ENCODE measurements around the gene PRRT1.

DNA sequence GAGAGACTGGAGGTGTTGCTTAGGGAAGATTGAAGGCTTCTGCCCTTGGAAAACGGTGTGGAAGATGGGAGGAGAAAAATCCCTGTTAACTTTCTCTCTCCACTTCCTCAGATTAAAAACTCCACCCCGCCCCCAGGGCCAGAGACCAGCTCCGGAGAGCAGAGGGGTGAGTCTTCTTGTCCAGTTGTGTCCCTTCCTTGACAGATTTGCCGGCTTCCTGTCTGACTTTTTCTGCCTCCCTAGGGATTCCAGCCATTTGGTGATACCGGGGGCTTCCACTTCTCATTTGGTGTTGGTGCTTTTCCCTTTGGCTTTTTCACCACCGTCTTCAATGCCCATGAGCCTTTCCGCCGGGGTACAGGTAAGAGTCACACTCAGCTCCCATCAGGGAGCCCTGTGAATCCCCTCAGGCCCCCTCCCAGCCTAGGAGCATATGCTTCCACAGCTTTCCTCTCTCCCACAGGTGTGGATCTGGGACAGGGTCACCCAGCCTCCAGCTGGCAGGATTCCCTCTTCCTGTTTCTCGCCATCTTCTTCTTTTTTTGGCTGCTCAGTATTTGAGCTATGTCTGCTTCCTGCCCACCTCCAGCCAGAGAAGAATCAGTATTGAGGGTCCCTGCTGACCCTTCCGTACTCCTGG, 28.1 kb upstream of the PRRT1 start:
- TF ChIP-seq, protein P1, sequence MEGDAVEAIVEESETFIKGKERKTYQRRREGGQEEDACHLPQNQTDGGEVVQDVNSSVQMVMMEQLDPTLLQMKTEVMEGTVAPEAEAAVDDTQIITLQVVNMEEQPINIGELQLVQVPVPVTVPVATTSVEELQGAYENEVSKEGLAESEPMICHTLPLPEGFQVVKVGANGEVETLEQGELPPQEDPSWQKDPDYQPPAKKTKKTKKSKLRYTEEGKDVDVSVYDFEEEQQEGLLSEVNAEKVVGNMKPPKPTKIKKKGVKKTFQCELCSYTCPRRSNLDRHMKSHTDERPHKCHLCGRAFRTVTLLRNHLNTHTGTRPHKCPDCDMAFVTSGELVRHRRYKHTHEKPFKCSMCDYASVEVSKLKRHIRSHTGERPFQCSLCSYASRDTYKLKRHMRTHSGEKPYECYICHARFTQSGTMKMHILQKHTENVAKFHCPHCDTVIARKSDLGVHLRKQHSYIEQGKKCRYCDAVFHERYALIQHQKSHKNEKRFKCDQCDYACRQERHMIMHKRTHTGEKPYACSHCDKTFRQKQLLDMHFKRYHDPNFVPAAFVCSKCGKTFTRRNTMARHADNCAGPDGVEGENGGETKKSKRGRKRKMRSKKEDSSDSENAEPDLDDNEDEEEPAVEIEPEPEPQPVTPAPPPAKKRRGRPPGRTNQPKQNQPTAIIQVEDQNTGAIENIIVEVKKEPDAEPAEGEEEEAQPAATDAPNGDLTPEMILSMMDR (IDR thresholded peaks at IDR 0.05): no peak
- TF ChIP-seq POLR2A (IDR thresholded peaks at IDR 0.05; ENCODE audit: low read length) (no peak), CEBPB (IDR thresholded peaks at IDR 0.05) (no peak), MAZ (IDR thresholded peaks at IDR 0.05; ENCODE audit: borderline replicate concordance, low read depth, low read length) (no peak), JUNB (IDR thresholded peaks at IDR 0.05) (no peak), NR3C1 (IDR thresholded peaks at IDR 0.05) (no peak), CHD2 (IDR thresholded peaks at IDR 0.05; ENCODE audit: low read length, partially characterized antibody) (no peak), HDAC2 (IDR thresholded peaks at IDR 0.05) (no peak), RARB (CRISPR knock-in tag; IDR thresholded peaks at IDR 0.05) (no peak), CHD4 (IDR thresholded peaks at IDR 0.05; ENCODE audit: borderline replicate concordance) (no peak)
- TF ChIP-seq, protein P2, sequence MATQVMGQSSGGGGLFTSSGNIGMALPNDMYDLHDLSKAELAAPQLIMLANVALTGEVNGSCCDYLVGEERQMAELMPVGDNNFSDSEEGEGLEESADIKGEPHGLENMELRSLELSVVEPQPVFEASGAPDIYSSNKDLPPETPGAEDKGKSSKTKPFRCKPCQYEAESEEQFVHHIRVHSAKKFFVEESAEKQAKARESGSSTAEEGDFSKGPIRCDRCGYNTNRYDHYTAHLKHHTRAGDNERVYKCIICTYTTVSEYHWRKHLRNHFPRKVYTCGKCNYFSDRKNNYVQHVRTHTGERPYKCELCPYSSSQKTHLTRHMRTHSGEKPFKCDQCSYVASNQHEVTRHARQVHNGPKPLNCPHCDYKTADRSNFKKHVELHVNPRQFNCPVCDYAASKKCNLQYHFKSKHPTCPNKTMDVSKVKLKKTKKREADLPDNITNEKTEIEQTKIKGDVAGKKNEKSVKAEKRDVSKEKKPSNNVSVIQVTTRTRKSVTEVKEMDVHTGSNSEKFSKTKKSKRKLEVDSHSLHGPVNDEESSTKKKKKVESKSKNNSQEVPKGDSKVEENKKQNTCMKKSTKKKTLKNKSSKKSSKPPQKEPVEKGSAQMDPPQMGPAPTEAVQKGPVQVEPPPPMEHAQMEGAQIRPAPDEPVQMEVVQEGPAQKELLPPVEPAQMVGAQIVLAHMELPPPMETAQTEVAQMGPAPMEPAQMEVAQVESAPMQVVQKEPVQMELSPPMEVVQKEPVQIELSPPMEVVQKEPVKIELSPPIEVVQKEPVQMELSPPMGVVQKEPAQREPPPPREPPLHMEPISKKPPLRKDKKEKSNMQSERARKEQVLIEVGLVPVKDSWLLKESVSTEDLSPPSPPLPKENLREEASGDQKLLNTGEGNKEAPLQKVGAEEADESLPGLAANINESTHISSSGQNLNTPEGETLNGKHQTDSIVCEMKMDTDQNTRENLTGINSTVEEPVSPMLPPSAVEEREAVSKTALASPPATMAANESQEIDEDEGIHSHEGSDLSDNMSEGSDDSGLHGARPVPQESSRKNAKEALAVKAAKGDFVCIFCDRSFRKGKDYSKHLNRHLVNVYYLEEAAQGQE (IDR thresholded peaks at IDR 0.05): no peak
- TF ChIP-seq, protein P3, sequence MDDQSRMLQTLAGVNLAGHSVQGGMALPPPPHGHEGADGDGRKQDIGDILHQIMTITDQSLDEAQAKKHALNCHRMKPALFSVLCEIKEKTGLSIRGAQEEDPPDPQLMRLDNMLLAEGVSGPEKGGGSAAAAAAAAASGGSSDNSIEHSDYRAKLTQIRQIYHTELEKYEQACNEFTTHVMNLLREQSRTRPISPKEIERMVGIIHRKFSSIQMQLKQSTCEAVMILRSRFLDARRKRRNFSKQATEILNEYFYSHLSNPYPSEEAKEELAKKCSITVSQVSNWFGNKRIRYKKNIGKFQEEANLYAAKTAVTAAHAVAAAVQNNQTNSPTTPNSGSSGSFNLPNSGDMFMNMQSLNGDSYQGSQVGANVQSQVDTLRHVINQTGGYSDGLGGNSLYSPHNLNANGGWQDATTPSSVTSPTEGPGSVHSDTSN (IDR thresholded peaks at IDR 0.05): no peak
- TF ChIP-seq, protein P4, sequence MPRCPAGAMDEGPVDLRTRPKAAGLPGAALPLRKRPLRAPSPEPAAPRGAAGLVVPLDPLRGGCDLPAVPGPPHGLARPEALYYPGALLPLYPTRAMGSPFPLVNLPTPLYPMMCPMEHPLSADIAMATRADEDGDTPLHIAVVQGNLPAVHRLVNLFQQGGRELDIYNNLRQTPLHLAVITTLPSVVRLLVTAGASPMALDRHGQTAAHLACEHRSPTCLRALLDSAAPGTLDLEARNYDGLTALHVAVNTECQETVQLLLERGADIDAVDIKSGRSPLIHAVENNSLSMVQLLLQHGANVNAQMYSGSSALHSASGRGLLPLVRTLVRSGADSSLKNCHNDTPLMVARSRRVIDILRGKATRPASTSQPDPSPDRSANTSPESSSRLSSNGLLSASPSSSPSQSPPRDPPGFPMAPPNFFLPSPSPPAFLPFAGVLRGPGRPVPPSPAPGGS (IDR thresholded peaks at IDR 0.05): no peak
